Suppressor macrophage treated with lipopolysaccharide for 1 hour (primary cell): ENCODE data around the gene ELAPOR2.
A peak's percentile ranks its signal among the peaks of the same experiment; 100 is the strongest.
"Not testable (repeated sequence)": the region's sequence is repeated elsewhere in the genome, so short reads cannot be mapped to it uniquely, and the experiment has no call there.

Experiments used
- DNase-seq, 3 donors: peaks; one replicate each; pipeline ENCODE4 v3.0.0-alpha.2; 2020 to 2022

ELAPOR2 gene

GRCh38 chr7:87059525-87060287 lies at the start of gene ELAPOR2:
Gene ELAPOR2, minus strand, starts transcription at chr7:87059654. Its CDS starts 141 bp downstream, at chr7:87059513.
- peak; percentile 56 to 82 (median 64) for DNase-seq

- DNase-seq: no peak
These were observed 48.7 kb upstream of the ELAPOR2 start for GRCh38 chr7:87107949-87108776.

GRCh38 chr7:87106974-87107612 lies 47.6 kb upstream of the ELAPOR2 start:
- no peak for DNase-seq

GRCh38 chr7:87105401-87105800 lies 45.9 kb upstream of the ELAPOR2 start:
- DNase-seq: no peak

GRCh38 chr7:87100326-87100725 lies 40.9 kb upstream of the ELAPOR2 start:
- DNase-seq: no peak

GRCh38 chr7:87097375-87097774 lies 37.9 kb upstream of the ELAPOR2 start:
- DNase-seq: not testable (repeated sequence)

- DNase-seq: no peak
These were observed 34.9 kb upstream of the ELAPOR2 start for GRCh38 chr7:87094322-87094721.

- no peak for DNase-seq
These were observed 33.2 kb upstream of the ELAPOR2 start for GRCh38 chr7:87092568-87093091.

GRCh38 chr7:87091487-87092066 lies 32.1 kb upstream of the ELAPOR2 start:
- no peak for DNase-seq

GRCh38 chr7:87083865-87084519 lies 24.5 kb upstream of the ELAPOR2 start:
- no peak for DNase-seq

- DNase-seq: no peak
These were observed 23.2 kb upstream of the ELAPOR2 start for GRCh38 chr7:87082675-87083074.

GRCh38 chr7:87075671-87076404 lies 16.4 kb upstream of the ELAPOR2 start:
- no peak for DNase-seq

GRCh38 chr7:87067788-87068187 lies 8.3 kb upstream of the ELAPOR2 start:
- DNase-seq: no peak

GRCh38 chr7:87060288-87060537 lies 759 bp upstream of the ELAPOR2 start:
- no peak for DNase-seq

- DNase-seq: peak; percentile 34 to 50 (median 46)
These were observed 520 bp downstream of the ELAPOR2 start for GRCh38 chr7:87058744-87059524.

GRCh38 chr7:87057210-87057609 lies 2.2 kb downstream of the ELAPOR2 start:
- no peak for DNase-seq

GRCh38 chr7:87056346-87056745 lies 3.1 kb downstream of the ELAPOR2 start:
- no peak for DNase-seq

- no peak for DNase-seq
These were observed 10.6 kb downstream of the ELAPOR2 start for GRCh38 chr7:87048839-87049238.

GRCh38 chr7:87046456-87046855 lies 13.0 kb downstream of the ELAPOR2 start:
- no peak for DNase-seq

- DNase-seq: not testable (repeated sequence)
These were observed 14.7 kb downstream of the ELAPOR2 start for GRCh38 chr7:87044713-87045112.

- DNase-seq: not testable (repeated sequence)
These were observed 17.9 kb downstream of the ELAPOR2 start for GRCh38 chr7:87041586-87041985.
